Activated naive CD4-positive, alpha-beta T cell treated with anti-CD3 and anti-CD28 coated beads, Interleukin-2, amount 10 ng/mL, durations not matched to agents 5 hours and 36 hours (primary cell): ENCODE measurements around the gene AHSA1. TPM values are rescaled to one million over a fixed set of nuclear protein-coding genes. Genes with fewer than 3 reads are reported as not detected.

ENCODE experiments used
- total RNA-seq, 2 experiments: library from RNA; stranded (reverse); gene quantifications; one replicate each; pipeline ENCODE4 v1.2.3, GENCODE V29; 2021

Gene AHSA1
- 100 to 1,000 TPM; 137 to 142 TPM for total RNA-seq

DNA sequence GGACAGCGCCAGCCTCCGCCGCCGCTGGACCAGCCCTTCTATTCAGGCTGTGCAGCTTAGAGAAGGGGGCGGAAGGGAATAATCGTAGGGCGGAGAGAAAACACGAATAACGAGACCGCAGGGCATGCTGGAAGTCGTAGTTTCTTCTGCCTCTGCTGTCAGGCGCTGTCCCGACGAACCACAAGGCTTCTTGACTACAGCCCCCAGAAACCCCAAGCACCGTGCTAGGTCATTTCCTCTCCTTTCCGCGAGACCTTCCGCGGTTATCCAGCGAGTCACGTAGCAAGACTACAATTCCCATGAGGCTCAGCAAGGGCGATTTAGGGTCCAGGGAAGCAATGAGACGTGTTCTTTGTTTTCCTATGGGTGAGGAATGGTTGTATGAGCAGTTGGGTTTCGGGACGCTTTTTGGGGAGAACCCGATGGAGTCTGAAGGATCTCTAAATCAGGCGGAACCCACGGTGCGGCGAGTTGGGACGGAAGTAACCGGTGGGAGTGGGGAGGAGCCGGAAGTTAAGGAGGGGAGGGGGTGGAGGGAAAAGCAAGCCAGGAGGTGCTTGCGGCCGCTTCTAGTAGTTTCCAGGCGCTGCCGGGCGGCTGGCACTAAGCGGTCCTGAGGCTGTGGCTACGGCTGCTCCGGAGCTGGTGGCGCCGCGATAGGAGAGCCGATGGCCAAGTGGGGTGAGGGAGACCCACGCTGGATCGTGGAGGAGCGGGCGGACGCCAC, at the start of gene AHSA1, which contains the start of gene VIPAS39:
AHSA1 (plus strand) TSS at position 572 of the 727 bp plus-strand sequence; CDS start at position 669, 97 bp downstream.
VIPAS39 (minus strand) TSS at position 80 of the 727 bp plus-strand sequence. CDS start 3,499 bp downstream, outside the sequence.

DNA sequence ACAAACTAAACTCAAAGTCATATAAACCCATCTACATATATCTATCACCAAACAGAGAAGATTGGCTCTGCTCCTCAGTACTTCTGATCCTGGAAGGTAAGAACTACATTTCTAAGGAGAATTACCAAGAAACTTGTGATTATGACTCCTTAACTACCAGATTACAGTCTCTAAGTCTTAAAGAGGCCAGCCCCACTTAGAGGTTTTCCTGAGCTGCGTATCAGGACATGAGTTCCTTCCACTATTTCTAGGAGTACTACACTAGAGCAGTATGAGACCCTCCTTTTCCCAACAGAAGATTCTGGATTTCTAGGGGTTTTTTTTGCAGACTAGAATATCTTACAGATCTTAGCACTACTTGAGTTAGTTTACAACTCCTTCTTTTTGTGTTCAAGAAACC, 34.5 kb upstream of the AHSA1 start, which contains the start of gene NOXRED1:
NOXRED1 (minus strand) TSS at position 101 of the 400 bp plus-strand sequence. CDS start 634 bp downstream, outside the sequence.

DNA sequence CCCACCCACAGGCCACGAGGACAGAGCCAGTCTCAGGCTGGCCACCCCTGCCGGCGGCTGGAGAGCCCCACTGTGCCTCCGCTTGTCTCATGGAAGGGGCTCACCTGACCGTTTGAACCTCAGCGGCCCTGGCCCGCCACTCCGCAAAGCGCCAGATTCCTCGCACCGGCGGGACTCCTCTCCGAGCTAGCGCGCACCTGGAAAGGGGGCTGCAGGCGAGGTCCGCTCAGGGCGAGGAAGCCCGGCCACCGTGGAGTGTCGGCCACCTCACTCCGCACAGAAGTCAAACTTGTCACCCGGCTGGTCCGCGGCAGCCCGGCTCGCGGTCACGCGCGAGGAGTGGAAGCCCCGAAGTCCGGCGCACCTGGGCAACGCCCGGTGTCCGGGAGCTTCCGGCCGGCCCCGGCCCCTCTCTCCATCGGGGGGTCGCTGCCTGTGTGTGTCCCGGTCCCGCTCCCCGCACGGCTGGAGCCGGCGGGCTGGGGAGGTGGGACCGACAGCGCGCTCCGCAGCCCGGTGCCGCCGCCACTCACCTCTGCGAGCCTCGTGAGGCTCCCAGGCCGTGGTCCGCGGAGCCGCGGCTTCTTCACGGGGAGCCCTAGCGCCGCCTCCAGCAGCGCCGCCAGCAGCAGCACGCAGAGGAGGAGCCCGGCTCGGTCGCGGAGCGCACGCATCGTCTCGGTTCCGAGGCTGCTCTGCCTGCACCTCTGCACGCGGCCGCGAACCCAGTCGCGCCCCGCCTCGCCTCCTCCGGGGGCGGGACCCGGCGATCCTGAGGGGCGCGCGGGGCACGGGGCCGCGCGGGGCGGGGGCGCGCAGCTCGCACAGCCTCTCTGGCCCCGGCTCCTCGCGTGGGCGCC, 40.5 kb downstream of the AHSA1 start, which contains the start of gene ISM2:
ISM2 (minus strand) TSS at position 697 of the 860 bp plus-strand sequence; CDS start at position 674, 23 bp downstream.

Other genes starting within 250 kb of the AHSA1 start
- gene NGB, start 186.9 kb upstream of the AHSA1 start, total RNA-seq: not detected
- gene POMT2, start 137.2 kb upstream of the AHSA1 start, total RNA-seq: 10 to 100 TPM in 1 of 2 experiments, 1 to 10 TPM in 1; 9.1 to 13.1 TPM
- 10 to 100 TPM; 15.2 to 19.7 TPM for gene GSTZ1, start 137.1 kb upstream of the AHSA1 start, total RNA-seq
- gene TMED8, start 81.0 kb upstream of the AHSA1 start, total RNA-seq: 10 to 100 TPM; 11.7 to 12.2 TPM
- gene SAMD15, start 80.7 kb upstream of the AHSA1 start, total RNA-seq: under 1 TPM; 0.23 to 0.26 TPM
- gene NOXRED1, start 34.6 kb upstream of the AHSA1 start, total RNA-seq: under 1 TPM; 0.36 to 0.58 TPM
- 10 to 100 TPM; 16.5 to 16.9 TPM for gene VIPAS39, start 492 bp upstream of the AHSA1 start, total RNA-seq
- gene ISM2, start 40.7 kb downstream of the AHSA1 start, total RNA-seq: under 1 TPM in 1 of 2 experiments, not detected in 1; 0.15 TPM
- gene SPTLC2, start 158.5 kb downstream of the AHSA1 start, total RNA-seq: 10 to 100 TPM; 45.9 to 46.6 TPM
- gene ALKBH1, start 249.9 kb downstream of the AHSA1 start, total RNA-seq: 10 to 100 TPM; 11.0 to 14.0 TPM